Left cardiac atrium (tissue), 4 donors: ENCODE measurements around the gene UCHL3. TPM values are rescaled to one million over a fixed set of nuclear protein-coding genes. Genes with fewer than 3 reads are reported as not detected.

Experiments used
- ATAC-seq, 2 donors: fragments of 200-7000 bp; cut with Tn5 transposase; one replicate each; pipeline ENCODE4 v1.9.1; 2020; ENCODE audit warnings: mild to moderate bottlenecking in 2 of 2, moderate library complexity in 2 of 2
- DNase-seq: peaks from one replicate; pipeline ENCODE4 v3.0.0-alpha.2; 2020
- intact Hi-C, 2 donors: fragments of 100-400 bp; cut with DNase I; formaldehyde crosslinking; loops; one replicate each; pipeline versions ENCODE4 v1.14.1 to v1.15.1; 2022 to 2023
- total RNA-seq, 2 donors: library from RNA; stranded (reverse); fragmentation: NEBNext Ultra II Directional; extraction: Animal tissue kit (Norgen Biotek cat#: 25700); gene quantifications; one replicate each; pipeline ENCODE4 v1.2.1, GENCODE V29; 2021
- donor health status: DM: no; HTN: yes; CAD: no.
- donor health status: DM: no; HTN: yes; CAD: no; lungs with severe emphysema.
- donor health status: DM: yes; HTN: yes; CAD: no.
- donor health status: Dilated cardiomyopathy.

UCHL3 gene
- total RNA-seq, 2 donors from 2014 or later: 21.5 to 26.1 TPM

DNA sequence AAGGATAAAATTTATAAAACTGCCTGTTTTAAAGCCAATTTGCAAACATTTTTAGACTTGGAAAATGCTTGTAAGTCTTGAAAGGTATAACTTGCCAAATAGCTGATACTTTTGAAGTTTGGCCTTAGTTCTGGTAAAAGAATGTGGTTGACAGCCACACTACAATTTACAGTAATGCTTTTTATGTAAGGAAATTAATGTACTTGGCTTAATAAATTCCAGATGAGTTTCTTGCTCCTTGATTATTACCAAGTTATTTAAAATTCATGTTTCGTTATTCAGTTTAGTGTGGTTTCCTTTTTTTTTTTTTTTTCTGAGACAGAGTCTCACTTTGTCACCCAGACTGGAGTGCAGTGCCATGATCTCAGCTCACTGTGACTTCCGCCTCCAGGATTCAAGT lies 101.4 kb downstream of the UCHL3 start:
- no peak for ATAC-seq
- no peak for DNase-seq
- intact Hi-C loops: no loop called here

DNA sequence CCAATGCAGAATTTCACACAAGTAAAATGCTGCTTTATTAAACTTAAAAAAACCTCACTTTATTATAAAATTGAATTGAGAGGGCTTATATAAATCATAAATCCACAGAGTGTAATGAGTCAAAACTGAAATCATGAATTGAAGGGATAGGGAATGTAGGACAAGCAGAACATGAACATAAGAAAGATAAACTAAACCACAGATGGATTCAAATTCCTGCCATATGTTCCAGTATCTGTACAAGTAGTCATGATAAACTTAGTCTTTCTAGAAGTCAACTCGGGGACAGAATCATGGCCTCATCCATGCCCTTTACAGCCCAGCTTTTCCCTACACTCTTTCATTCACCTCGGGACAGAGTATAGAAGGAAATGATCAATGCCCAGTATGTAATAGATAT lies 103.1 kb downstream of the UCHL3 start:
- DNase-seq: no peak
- ATAC-seq: no peak
- intact Hi-C loops: no loop called here

Other genes starting within 250 kb of the UCHL3 start
- gene TBC1D4, start 67.6 kb upstream of the UCHL3 start, total RNA-seq: 10 to 100 TPM; 47.7 to 54.2 TPM
- 100 to 1,000 TPM; 118 to 133 TPM for gene COMMD6, start 11.9 kb upstream of the UCHL3 start, total RNA-seq
- 100 to 1,000 TPM; 262 to 273 TPM for gene LMO7, start 86.5 kb downstream of the UCHL3 start, total RNA-seq